C4-2B (cell line): ENCODE results near the gene URI1.

ENCODE experiments used
- CTCF ChIP-seq: fragments of 450-650 bp; conservative IDR thresholded peaks from 2 replicates; pipeline ENCODE4 v1.5.1; 2017; ENCODE audit warnings: mild to moderate bottlenecking
- ZFX ChIP-seq: fragments of 450-650 bp; IDR thresholded peaks from 2 replicates; pipeline ENCODE4 v1.6.1; 2017

DNA sequence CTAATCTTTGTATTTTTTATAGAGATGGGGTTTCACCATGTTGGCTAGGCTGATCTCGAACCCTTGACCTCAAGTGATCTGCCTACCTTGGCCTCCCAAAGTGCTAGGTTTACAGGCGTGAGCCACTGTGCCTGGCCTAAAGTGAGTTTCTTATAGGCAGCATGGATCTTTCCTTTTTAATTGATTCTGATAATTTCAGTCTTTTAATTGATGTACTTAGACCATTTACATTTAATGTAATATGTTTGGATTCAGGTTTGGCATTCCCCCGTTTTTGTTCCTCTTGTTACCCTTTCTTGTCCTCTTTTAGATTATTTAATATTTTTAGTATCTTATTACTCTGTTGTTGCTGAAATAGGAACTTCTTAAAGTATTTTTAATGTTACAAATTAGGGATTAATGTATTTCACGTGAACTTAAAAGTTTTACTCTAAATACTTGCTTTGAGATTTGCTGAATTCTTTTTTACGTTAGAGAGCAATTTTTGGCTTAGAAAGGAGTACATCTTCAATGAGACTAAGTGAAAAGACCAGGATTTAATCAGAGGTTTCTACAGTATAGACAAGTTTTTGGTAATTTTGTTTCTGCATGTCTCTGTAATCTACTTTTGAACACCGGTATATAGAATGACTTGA lies 50.3 kb downstream of the URI1 start:
- no peak for TF ChIP-seq CTCF
- TF ChIP-seq ZFX, result no peak
